B cell (primary cell): ENCODE results near the gene NGEF. TPM values are rescaled to one million over a fixed set of nuclear protein-coding genes. Genes with fewer than 3 reads are reported as not detected.

ENCODE experiments used
- ATAC-seq: fragments of 200-7000 bp; cut with Tn5 transposase; one replicate; pipeline ENCODE4 v1.10.0; 2021; ENCODE audit warnings: low read depth, mild to moderate bottlenecking, moderate number of reproducible peaks, moderate library complexity
- CTCF ChIA-PET: fragments of 350-600 bp; sonication (Branson Sonifier 250); formaldehyde crosslinking; loops from one replicate; lab custom pipeline; 2021; ENCODE audit warnings: antibody characterized with exemption, inconsistent platforms; lab: Charles Lee
- POLR2A ChIA-PET: fragments of 350-600 bp; sonication (Branson Sonifier 250); formaldehyde crosslinking; loops from one replicate; lab custom pipeline; 2021; ENCODE audit warnings: antibody characterized with exemption; lab: Charles Lee
- DNase-seq: peaks from one replicate; pipeline ENCODE4 v3.0.0; 2013
- H2AFZ ChIP-seq: 2 replicates; pipeline ENCODE4 v1.6.1; 2012; ENCODE audit warnings: mild to moderate bottlenecking, low read depth, low read length; ENCODE audit not compliant: insufficient read depth, poor library complexity, severe bottlenecking
- H3K27ac ChIP-seq, 2 donors: 1 replicate in 1 of 2; 2 replicates in 1 of 2; pipeline ENCODE4 v1.5.1; 2012 to 2013; ENCODE audit warnings: low read length in 2 of 2, mild to moderate bottlenecking in 2 of 2, moderate library complexity in 1 of 2
- H3K27me3 ChIP-seq, 4 experiments: fragments of 200-600 bp in 1 of 4; sonication (generic) in 1 of 4; replicated peaks in 1 of 4; 1 replicate in 2 of 4; 2 replicates in 2 of 4; pipeline versions ENCODE4 v1.6.1 to v1.7.0; 2013 to 2016; ENCODE audit warnings: low read length in 3 of 4, mild to moderate bottlenecking in 2 of 4, mixed read lengths in 1 of 4, moderate library complexity in 1 of 4; ENCODE audit not compliant: insufficient read depth in 4 of 4, control insufficient read depth in 3 of 4; ENCODE audit errors: control extremely low read depth in 1 of 4
- H3K36me3 ChIP-seq, 2 experiments: replicated peaks in 1 of 2; 1 replicate in 1 of 2; 2 replicates in 1 of 2; pipeline versions ENCODE4 v1.6.1 to v1.7.1; 2013; ENCODE audit warnings: low read length in 1 of 2; ENCODE audit not compliant: insufficient read depth in 2 of 2, control insufficient read depth in 1 of 2; ENCODE audit errors: control extremely low read depth in 1 of 2, extremely low read depth in 1 of 2
- H3K4me1 ChIP-seq, 2 donors: fragments of 200-600 bp in 1 of 2; sonication (generic) in 1 of 2; 1 replicate in 1 of 2; 2 replicates in 1 of 2; pipeline versions ENCODE4 v1.5.1 to v1.6.1; 2013 to 2017; ENCODE audit warnings: low read length in 2 of 2; ENCODE audit not compliant: control insufficient read depth in 2 of 2, insufficient read depth in 2 of 2
- H3K4me2 ChIP-seq: replicated peaks from 2 replicates; pipeline ENCODE3; 2012; ENCODE audit warnings: mild to moderate bottlenecking, low read depth, low read length; ENCODE audit not compliant: poor library complexity, severe bottlenecking
- H3K4me3 ChIP-seq, 5 experiments: fragments of 200-600 bp in 1 of 5; sonication (generic) in 1 of 5; 1 replicate in 3 of 5; 2 replicates in 2 of 5; pipeline versions ENCODE4 v1.5.1 to v1.7.0; 2011 to 2016; ENCODE audit warnings: low read length in 4 of 5, mild to moderate bottlenecking in 4 of 5, low read depth in 2 of 5, control low read depth in 1 of 5, moderate library complexity in 1 of 5; ENCODE audit not compliant: insufficient read depth in 1 of 5; ENCODE audit errors: control extremely low read depth in 1 of 5, extremely low read depth in 1 of 5
- H3K79me2 ChIP-seq: fragments of 200-600 bp; sonication (generic); one replicate; pipeline ENCODE4 v1.6.0; 2016; ENCODE audit warnings: low read length; ENCODE audit not compliant: control insufficient read depth, insufficient read depth
- H3K9ac ChIP-seq: fragments of 200-600 bp; sonication (generic); 2 replicates; pipeline ENCODE4 v1.6.1; 2017; ENCODE audit warnings: mild to moderate bottlenecking, low read length, moderate library complexity
- H3K9me3 ChIP-seq, 3 donors: one replicate each; pipeline versions ENCODE4 v1.6.1 to v1.7.1; 2013; ENCODE audit warnings: low read length in 2 of 3; ENCODE audit not compliant: control insufficient read depth in 2 of 3, insufficient read depth in 1 of 3; ENCODE audit errors: control extremely low read depth in 1 of 3
- H4K20me1 ChIP-seq: 2 replicates; pipeline ENCODE4 v1.6.0; 2012; ENCODE audit warnings: mild to moderate bottlenecking, low read length; ENCODE audit not compliant: insufficient read depth, control insufficient read depth, poor library complexity, severe bottlenecking
- H3K27ac Mint-ChIP-seq: one replicate; pipeline ENCODE4 v1.8.0; 2021; ENCODE audit warnings: mixed read lengths
- H3K27me3 Mint-ChIP-seq: one replicate; pipeline ENCODE4 v1.8.0; 2021; ENCODE audit warnings: mixed read lengths
- H3K4me1 Mint-ChIP-seq: one replicate; pipeline ENCODE4 v1.8.0; 2021; ENCODE audit warnings: mixed read lengths
- H3K4me3 Mint-ChIP-seq: one replicate; pipeline ENCODE4 v1.8.0; 2021; ENCODE audit warnings: mixed read lengths
- H3K9me3 Mint-ChIP-seq: one replicate; pipeline ENCODE4 v1.8.0; 2022; ENCODE audit warnings: mixed read lengths; ENCODE audit not compliant: insufficient read depth
- CTCF ChIP-seq: fragments of 200-600 bp; IDR thresholded peaks from one replicate; pipeline ENCODE4 v1.8.0; 2022; ENCODE audit warnings: antibody characterized with exemption, mild to moderate bottlenecking
- EZH2 ChIP-seq: IDR thresholded peaks from 2 replicates; pipeline ENCODE4 v1.6.1; 2012; ENCODE audit warnings: borderline replicate concordance, low read depth, mild to moderate bottlenecking, moderate library complexity, low read length; ENCODE audit not compliant: insufficient read depth, poor library complexity, severe bottlenecking
- WGBS: methylation state at CpG from one replicate; pipeline ENCODE4 v1.1.5; 2013; ENCODE audit warnings: missing lambda C conversion rate; ENCODE audit not compliant: insufficient coverage; 5-methylcytosine and 5-hydroxymethylcytosine counted together
- intact Hi-C: fragments of 100-400 bp; cut with micrococcal nuclease; formaldehyde crosslinking; loops from one replicate; pipeline ENCODE4 v1.10.0; 2022
- polyA plus RNA-seq: library from polyadenylated mRNA; depleted of rRNA; stranded (reverse); fragments of >200 nt; gene quantifications from 2 replicates; pipeline ENCODE4 v1.2.3, GENCODE V29; 2012
- total RNA-seq, 2 donors: library from RNA; stranded (reverse); fragments of 120-200 nt in 1 of 2; gene quantifications; 1 replicate in 1 of 2; 2 replicates in 1 of 2; pipeline versions ENCODE4 v1.2.3 to v1.2.4, GENCODE V29; 2013 to 2022

The NGEF gene
- total and polyA plus RNA-seq, 2 donors (not counting 1 experiment from before 2014, with no cell fraction given) = not detected

GRCh38 chr2:232871418-232871834 lies 141.6 kb downstream of the NGEF start:
- no peak overlapping the region for H2AFZ ChIP-seq
- H3K27me3 Mint-ChIP-seq = peaks cover 7% of the 10 kb centered on the region
- no peaks in the 10 kb centered on the region for H3K36me3 ChIP-seq
- H3K9me3 Mint-ChIP-seq = no peaks in the 10 kb centered on the region
- H3K4me3 Mint-ChIP-seq = no peak overlapping the region
- H3K4me1 Mint-ChIP-seq = peaks cover 13% of the 10 kb centered on the region
- H3K9ac ChIP-seq = no peak overlapping the region
- DNase-seq (no peak), ATAC-seq (no peak)
- no peak overlapping the region for H3K4me2 ChIP-seq
- H3K9me3 ChIP-seq = peaks cover 0 to 5% (median 0%) of the 10 kb centered on the region in 3 donors
- H3K4me3 ChIP-seq = no peak overlapping the region
- H3K79me2 ChIP-seq = no peaks in the 10 kb centered on the region
- no peak overlapping the region for H3K27ac Mint-ChIP-seq
- TF ChIP-seq EZH2 (no peak), CTCF (no peak)
- WGBS = 86% methylated on average over 11 of the region's 15 CpGs
- H3K27ac ChIP-seq = no peak overlapping the region
- no peaks in the 10 kb centered on the region for H4K20me1 ChIP-seq
- CTCF ChIA-PET = no interaction called here
- H3K4me1 ChIP-seq = peaks cover 11 to 15% of the 10 kb centered on the region in 2 donors
- POLR2A ChIA-PET = no interaction called here
- peaks cover 0 to 16% (median 4%) of the 10 kb centered on the region in 4 experiments for H3K27me3 ChIP-seq
- intact Hi-C loops = no loop called here

GRCh38 chr2:232870766-232871371 lies 142.2 kb downstream of the NGEF start:
- peaks cover 0 to 15% (median 4%) of the 10 kb centered on the region in 4 experiments for H3K27me3 ChIP-seq
- ChIA-PET POLR2A (no interaction called here), CTCF (interaction anchor here (0.6 kb wide), 1 partner anchor 597 kb away, joined by 3 read pairs; no protein-coding TSS in a partner anchor)
- Mint-ChIP-seq H3K27me3 (peaks cover 7% of the 10 kb centered on the region), H3K9me3 (no peaks in the 10 kb centered on the region), H3K4me3 (no peak overlapping the region), H3K4me1 (peaks cover 13% of the 10 kb centered on the region), H3K27ac (no peak overlapping the region)
- no peaks in the 10 kb centered on the region for H4K20me1 ChIP-seq
- H3K79me2 ChIP-seq = no peaks in the 10 kb centered on the region
- ATAC-seq (no peak), DNase-seq (no peak)
- H3K4me3 ChIP-seq = no peak overlapping the region
- no peak overlapping the region for H3K4me2 ChIP-seq
- H3K9me3 ChIP-seq = peaks cover 0 to 5% (median 0%) of the 10 kb centered on the region in 3 donors
- intact Hi-C loops = no loop called here
- H2AFZ ChIP-seq = no peak overlapping the region
- 88% methylated on average over 17 of the region's 17 CpGs for WGBS
- TF ChIP-seq CTCF (no peak), EZH2 (no peak)
- no peak overlapping the region for H3K27ac ChIP-seq
- H3K36me3 ChIP-seq = no peaks in the 10 kb centered on the region
- H3K9ac ChIP-seq = no peak overlapping the region
- H3K4me1 ChIP-seq = peaks cover 11 to 15% of the 10 kb centered on the region in 2 donors
